ENCODE data around the gene WDR83.

Gene WDR83

DNA sequence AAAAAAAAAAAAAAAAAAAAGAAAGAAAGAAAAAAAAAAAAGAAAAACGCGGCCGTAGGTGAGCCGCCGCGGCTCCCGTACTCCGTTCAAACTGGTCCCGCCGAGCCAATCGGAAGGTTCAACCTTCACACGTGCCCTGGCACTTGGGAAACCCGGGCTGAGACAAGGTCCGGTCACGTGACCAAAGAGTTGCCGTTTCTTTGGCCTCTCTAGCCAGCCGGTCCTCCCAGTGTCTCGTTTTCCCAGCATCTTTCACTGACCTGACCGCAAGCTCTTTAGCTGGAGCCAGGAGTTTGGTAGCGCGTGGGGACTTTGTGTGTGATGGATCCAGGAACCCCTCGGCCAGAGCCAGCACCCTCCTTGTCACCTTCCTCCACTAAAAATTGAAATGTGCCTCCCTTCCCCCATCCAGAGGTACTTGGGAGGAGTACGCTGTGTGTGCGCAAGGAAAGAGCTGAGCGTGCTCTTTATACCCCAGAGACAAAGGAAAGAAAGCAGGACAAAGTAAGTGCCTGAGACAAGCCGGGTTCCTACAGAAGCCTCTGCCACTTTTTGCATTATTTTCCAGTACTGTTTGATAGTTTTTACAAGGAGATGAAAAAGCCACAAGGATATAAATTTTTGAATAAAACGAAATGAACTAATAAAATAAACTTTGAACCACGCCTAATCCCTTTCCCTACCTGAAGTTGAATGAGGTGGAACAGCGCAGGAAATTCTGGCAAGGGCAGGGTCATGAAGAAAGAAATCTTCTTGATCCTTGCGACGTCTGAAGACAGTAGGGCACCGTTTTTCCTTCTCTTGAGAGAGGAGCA is 56.2 kb downstream of the WDR83 start:
- H3K36me3 Mint-ChIP-seq (ENCODE audit: low read depth): peaks cover 21% of the 10 kb centered on the region
- peak overlapping the region; percentile 96 to 100 (median 99) for H3K27ac Mint-ChIP-seq
- TF ChIP-seq, protein P1, sequence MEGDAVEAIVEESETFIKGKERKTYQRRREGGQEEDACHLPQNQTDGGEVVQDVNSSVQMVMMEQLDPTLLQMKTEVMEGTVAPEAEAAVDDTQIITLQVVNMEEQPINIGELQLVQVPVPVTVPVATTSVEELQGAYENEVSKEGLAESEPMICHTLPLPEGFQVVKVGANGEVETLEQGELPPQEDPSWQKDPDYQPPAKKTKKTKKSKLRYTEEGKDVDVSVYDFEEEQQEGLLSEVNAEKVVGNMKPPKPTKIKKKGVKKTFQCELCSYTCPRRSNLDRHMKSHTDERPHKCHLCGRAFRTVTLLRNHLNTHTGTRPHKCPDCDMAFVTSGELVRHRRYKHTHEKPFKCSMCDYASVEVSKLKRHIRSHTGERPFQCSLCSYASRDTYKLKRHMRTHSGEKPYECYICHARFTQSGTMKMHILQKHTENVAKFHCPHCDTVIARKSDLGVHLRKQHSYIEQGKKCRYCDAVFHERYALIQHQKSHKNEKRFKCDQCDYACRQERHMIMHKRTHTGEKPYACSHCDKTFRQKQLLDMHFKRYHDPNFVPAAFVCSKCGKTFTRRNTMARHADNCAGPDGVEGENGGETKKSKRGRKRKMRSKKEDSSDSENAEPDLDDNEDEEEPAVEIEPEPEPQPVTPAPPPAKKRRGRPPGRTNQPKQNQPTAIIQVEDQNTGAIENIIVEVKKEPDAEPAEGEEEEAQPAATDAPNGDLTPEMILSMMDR (IDR thresholded peaks at IDR 0.05; ENCODE audit: unreplicated experiment in 3 of 3): no peak
- no peaks in the 10 kb centered on the region for H3K27me3 Mint-ChIP-seq (ENCODE audit: low read depth)
- peaks cover 24% of the 10 kb centered on the region for H3K4me1 Mint-ChIP-seq
- peak overlapping the region; percentile 92 to 95 (median 94) for H3K4me3 Mint-ChIP-seq
- H3K9me3 Mint-ChIP-seq: no peaks in the 10 kb centered on the region

DNA sequence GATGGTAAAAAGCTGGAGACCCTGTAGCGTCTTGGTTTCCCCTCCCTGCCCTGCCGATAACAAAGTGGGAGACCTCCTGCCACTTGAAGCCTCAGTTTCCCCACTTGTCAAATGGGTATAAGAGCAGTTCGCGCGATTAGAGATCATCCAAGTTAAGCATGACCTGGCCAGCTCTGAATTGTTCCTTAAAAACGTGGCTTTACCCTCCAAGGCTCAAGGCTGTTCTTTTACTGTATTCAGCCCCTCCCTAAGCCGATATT is 56.7 kb downstream of the WDR83 start:
- Mint-ChIP-seq H3K36me3 (ENCODE audit: low read depth) (peaks cover 25% of the 10 kb centered on the region), H3K27me3 (ENCODE audit: low read depth) (no peaks in the 10 kb centered on the region), H3K4me1 (peaks cover 24% of the 10 kb centered on the region), H3K9me3 (no peaks in the 10 kb centered on the region), H3K27ac (peak overlapping the region; percentile 96 to 100 (median 99)), H3K4me3 (peak overlapping the region; percentile 92 to 95 (median 94))
- TF ChIP-seq, protein P1 (IDR thresholded peaks at IDR 0.05; ENCODE audit: unreplicated experiment in 3 of 3): no peak

DNA sequence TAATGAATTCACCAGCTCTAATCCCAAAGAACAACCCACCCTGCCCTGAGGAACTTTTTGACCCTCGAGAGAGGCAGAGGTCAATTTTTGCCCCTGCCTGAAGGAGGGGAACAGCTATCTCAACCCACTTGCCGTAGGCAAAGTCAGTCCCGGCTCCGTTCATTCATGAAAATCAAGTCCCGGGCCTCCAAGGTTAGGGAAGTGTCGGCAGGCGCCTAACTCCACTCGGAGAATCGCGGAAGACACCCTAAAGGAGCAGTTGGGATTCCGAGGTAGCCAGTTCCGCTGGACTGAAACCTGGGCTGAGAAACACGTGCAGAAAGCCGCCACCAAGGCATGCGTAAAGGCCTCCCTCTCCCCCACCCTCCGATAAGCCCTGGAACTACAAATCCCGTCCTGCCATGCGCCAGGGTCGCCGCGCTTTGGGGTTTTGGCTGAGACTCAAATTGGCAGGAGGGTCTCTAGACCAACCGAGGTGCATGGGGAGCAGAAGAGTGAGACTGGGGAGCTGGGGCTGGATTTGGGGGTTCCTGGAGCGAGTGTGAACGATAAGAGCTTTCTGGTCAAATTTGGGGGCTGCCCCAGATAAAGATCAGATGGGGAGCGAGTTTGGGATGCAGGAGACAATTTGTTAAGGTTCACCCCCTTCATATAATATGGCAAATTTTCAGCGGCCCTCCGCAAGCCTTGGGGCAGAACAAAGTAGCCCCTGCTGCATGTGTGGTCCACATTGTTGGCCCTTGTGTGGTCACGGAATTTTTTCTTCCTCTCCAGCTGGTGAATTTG is 57.2 kb downstream of the WDR83 start, which contains the start of gene TNPO2:
TNPO2 (minus strand) TSS at position 292 of the 786 bp plus-strand sequence. CDS start 2,955 bp downstream, outside the sequence.
- peaks cover 23% of the 10 kb centered on the region for H3K36me3 Mint-ChIP-seq (ENCODE audit: low read depth)
- H3K27me3 Mint-ChIP-seq (ENCODE audit: low read depth): no peaks in the 10 kb centered on the region
- TF ChIP-seq, protein P1 (IDR thresholded peaks at IDR 0.05; ENCODE audit: unreplicated experiment in 3 of 3): no peak
- H3K4me3 Mint-ChIP-seq: peak within 1 kb of the TSS; percentile 92 to 95 (median 94)
- peaks cover 24% of the 10 kb centered on the region for H3K4me1 Mint-ChIP-seq
- H3K27ac Mint-ChIP-seq: peak within 1 kb of the TSS; percentile 96 to 100 (median 99)
- H3K9me3 Mint-ChIP-seq: no peaks in the 10 kb centered on the region
